M059J (cell line): Measurements from ENCODE around the gene RASAL1. TPM values are rescaled to one million over a fixed set of nuclear protein-coding genes. Genes with fewer than 3 reads are reported as not detected.
A peak's percentile ranks its signal among the peaks of the same experiment; 100 is the strongest.

Source experiments
- DNase-seq: peaks from one replicate; pipeline ENCODE4 v3.0.0-alpha.2; 2012; ENCODE audit warnings: low read depth
- total RNA-seq: library from RNA; depleted of rRNA; stranded (reverse); fragments of >200 nt; shearing (Covaris generic); gene quantifications from 2 replicates; pipeline ENCODE4 v1.2.3, GENCODE V29; 2014

RASAL1 gene
- total RNA-seq, 1 experiment from 2014 or later = not detected

GRCh38 chr12:113140706-113141105 lies 5.1 kb upstream of the RASAL1 start:
- no peak for DNase-seq

GRCh38 chr12:113138826-113139225 lies 3.3 kb upstream of the RASAL1 start:
- DNase-seq = no peak

GRCh38 chr12:113137861-113138783 lies 2.6 kb upstream of the RASAL1 start:
- DNase-seq = no peak

GRCh38 chr12:113136990-113137511 lies 1.5 kb upstream of the RASAL1 start:
- no peak for DNase-seq

GRCh38 chr12:113136128-113136989 lies 798 bp upstream of the RASAL1 start:
- no peak for DNase-seq

GRCh38 chr12:113134521-113134951 lies 1.0 kb downstream of the RASAL1 start:
- DNase-seq = no peak

GRCh38 chr12:113134071-113134470 lies 1.5 kb downstream of the RASAL1 start:
- DNase-seq = no peak

- no peak for DNase-seq
Measured at GRCh38 chr12:113133666-113134065, 1.9 kb downstream of the RASAL1 start.

- DNase-seq = no peak
Measured at GRCh38 chr12:113133036-113133435, 2.5 kb downstream of the RASAL1 start.

GRCh38 chr12:113131556-113131955 lies 4.0 kb downstream of the RASAL1 start:
- DNase-seq = no peak

- peak; percentile 72 for DNase-seq
Measured at GRCh38 chr12:113130457-113131135, 5.0 kb downstream of the RASAL1 start.

GRCh38 chr12:113129664-113130456 lies 5.7 kb downstream of the RASAL1 start:
- DNase-seq = no peak

GRCh38 chr12:113128802-113129663 lies 6.5 kb downstream of the RASAL1 start:
- no peak for DNase-seq

- no peak for DNase-seq
Measured at GRCh38 chr12:113127791-113128199, 7.8 kb downstream of the RASAL1 start.

- peak; percentile 39 for DNase-seq
Measured at GRCh38 chr12:113120670-113121370, 14.7 kb downstream of the RASAL1 start.

GRCh38 chr12:113119980-113120669 lies 15.4 kb downstream of the RASAL1 start:
- peak; percentile 24 for DNase-seq

GRCh38 chr12:113118142-113118541 lies 17.4 kb downstream of the RASAL1 start:
- no peak for DNase-seq

GRCh38 chr12:113117684-113118083 lies 17.9 kb downstream of the RASAL1 start:
- DNase-seq = peak; percentile 67

- no peak for DNase-seq
Measured at GRCh38 chr12:113116875-113117274, 18.7 kb downstream of the RASAL1 start.
